Osteoblast (primary cell): ENCODE data around the gene OSBP2. TPM values are rescaled to one million over a fixed set of nuclear protein-coding genes. Genes with fewer than 3 reads are reported as not detected.

ENCODE experiments used
- DNase-seq: peaks from one replicate; pipeline ENCODE4 v3.0.0; 2011; ENCODE audit warnings: low spot score, mixed read lengths; ENCODE audit not compliant: insufficient read length; ENCODE audit errors: missing footprints
- H2AFZ ChIP-seq: 2 replicates; pipeline ENCODE4 v1.6.0; 2011; ENCODE audit warnings: mild to moderate bottlenecking, low read length
- H3K27ac ChIP-seq: 2 replicates; pipeline ENCODE4 v1.5.1; 2011; ENCODE audit warnings: mild to moderate bottlenecking, low read depth, low read length, moderate library complexity
- H3K27me3 ChIP-seq: 2 replicates; pipeline ENCODE4 v1.6.0; 2012; ENCODE audit warnings: mild to moderate bottlenecking, control low read depth, inconsistent platforms, low read length, moderate library complexity; ENCODE audit not compliant: insufficient read depth
- H3K36me3 ChIP-seq: 2 replicates; pipeline ENCODE4 v1.5.1; 2011; ENCODE audit warnings: mild to moderate bottlenecking, low read length, control low read depth, moderate library complexity; ENCODE audit not compliant: insufficient read depth
- H3K4me1 ChIP-seq: 2 replicates; pipeline ENCODE4 v1.5.1; 2011; ENCODE audit warnings: mild to moderate bottlenecking, low read length, control low read depth, moderate library complexity; ENCODE audit not compliant: insufficient read depth
- H3K4me2 ChIP-seq: 2 replicates; pipeline ENCODE4 v1.6.0; 2011; ENCODE audit warnings: mild to moderate bottlenecking, low read length; ENCODE audit not compliant: insufficient read depth
- H3K4me3 ChIP-seq: fragments of 200-600 bp; sonication (generic); 3 replicates; pipeline ENCODE4 v1.5.1; 2012; ENCODE audit warnings: mild to moderate bottlenecking, low read length, inconsistent platforms; ENCODE audit not compliant: insufficient read depth
- H3K79me2 ChIP-seq: 2 replicates; pipeline ENCODE4 v1.6.0; 2012; ENCODE audit warnings: mild to moderate bottlenecking, low read length, control low read depth, inconsistent platforms; ENCODE audit not compliant: insufficient read depth
- H3K9me3 ChIP-seq: 2 replicates; pipeline ENCODE4 v1.5.1; 2011; ENCODE audit warnings: low read depth, low read length, control low read depth
- H4K20me1 ChIP-seq: 2 replicates; pipeline ENCODE4 v1.6.0; 2012; ENCODE audit warnings: mild to moderate bottlenecking, low read length, control low read depth; ENCODE audit not compliant: insufficient read depth
- total RNA-seq: library from RNA; depleted of rRNA; stranded (reverse); fragments of >200 nt; gene quantifications from 2 replicates; pipeline ENCODE4 v1.2.3, GENCODE V29; 2012
- TF ChIP-seq, protein P1 (sequence below): IDR thresholded peaks from 2 replicates; pipeline ENCODE4 v1.5.1; 2011; ENCODE audit warnings: mild to moderate bottlenecking, low read depth, low read length, moderate library complexity; ENCODE audit errors: extremely low read depth

OSBP2 gene
- total RNA-seq, 1 donor, result 4.3 TPM

DNA sequence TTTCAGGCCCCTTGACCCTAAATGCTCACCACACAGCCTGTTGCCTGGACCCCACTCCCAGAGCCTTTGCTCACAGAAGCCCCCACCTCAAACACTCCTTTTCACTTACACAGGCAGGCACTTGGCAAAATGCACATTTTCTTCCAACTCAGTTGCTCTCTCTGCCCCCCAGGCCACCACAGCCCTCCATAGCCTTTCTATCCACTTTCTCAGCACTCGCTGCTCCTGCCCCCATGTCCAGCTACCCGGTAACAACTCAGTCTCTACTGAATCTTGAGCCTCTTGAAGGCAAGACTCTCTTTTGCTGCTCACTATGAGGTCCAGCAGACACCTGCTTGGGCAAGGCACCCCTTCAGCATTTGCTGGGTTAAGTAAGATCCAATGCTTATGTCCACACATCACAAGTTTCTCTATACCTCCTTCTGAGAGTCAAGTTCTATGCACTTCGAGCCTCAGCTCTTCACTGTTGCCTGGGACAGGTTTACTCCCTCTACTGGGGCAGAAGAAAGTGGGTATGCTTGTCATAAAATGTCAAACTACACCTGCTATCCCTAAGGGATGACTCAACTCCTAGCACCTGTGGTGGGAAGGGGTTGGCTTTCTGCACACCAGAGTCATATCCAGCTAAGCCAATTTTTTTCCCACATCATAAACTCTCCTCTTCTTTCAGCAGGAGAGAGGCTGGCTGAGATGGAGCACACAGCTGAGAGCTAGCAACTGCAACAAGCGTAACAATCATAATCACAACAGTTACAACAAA lies 237.0 kb downstream of the OSBP2 start:
- H3K9me3 ChIP-seq, result no peaks in the 10 kb centered on the region
- H2AFZ ChIP-seq, result no peak overlapping the region
- no peak for DNase-seq
- H3K79me2 ChIP-seq, result no peaks in the 10 kb centered on the region
- peaks cover 7% of the 10 kb centered on the region for H4K20me1 ChIP-seq
- H3K36me3 ChIP-seq, result peaks cover 86% of the 10 kb centered on the region
- no peak overlapping the region for H3K4me3 ChIP-seq
- TF ChIP-seq, protein P1, sequence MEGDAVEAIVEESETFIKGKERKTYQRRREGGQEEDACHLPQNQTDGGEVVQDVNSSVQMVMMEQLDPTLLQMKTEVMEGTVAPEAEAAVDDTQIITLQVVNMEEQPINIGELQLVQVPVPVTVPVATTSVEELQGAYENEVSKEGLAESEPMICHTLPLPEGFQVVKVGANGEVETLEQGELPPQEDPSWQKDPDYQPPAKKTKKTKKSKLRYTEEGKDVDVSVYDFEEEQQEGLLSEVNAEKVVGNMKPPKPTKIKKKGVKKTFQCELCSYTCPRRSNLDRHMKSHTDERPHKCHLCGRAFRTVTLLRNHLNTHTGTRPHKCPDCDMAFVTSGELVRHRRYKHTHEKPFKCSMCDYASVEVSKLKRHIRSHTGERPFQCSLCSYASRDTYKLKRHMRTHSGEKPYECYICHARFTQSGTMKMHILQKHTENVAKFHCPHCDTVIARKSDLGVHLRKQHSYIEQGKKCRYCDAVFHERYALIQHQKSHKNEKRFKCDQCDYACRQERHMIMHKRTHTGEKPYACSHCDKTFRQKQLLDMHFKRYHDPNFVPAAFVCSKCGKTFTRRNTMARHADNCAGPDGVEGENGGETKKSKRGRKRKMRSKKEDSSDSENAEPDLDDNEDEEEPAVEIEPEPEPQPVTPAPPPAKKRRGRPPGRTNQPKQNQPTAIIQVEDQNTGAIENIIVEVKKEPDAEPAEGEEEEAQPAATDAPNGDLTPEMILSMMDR, result no peak
- no peak overlapping the region for H3K27ac ChIP-seq
- H3K4me2 ChIP-seq, result no peak overlapping the region
- no peaks in the 10 kb centered on the region for H3K27me3 ChIP-seq
- no peaks in the 10 kb centered on the region for H3K4me1 ChIP-seq

DNA sequence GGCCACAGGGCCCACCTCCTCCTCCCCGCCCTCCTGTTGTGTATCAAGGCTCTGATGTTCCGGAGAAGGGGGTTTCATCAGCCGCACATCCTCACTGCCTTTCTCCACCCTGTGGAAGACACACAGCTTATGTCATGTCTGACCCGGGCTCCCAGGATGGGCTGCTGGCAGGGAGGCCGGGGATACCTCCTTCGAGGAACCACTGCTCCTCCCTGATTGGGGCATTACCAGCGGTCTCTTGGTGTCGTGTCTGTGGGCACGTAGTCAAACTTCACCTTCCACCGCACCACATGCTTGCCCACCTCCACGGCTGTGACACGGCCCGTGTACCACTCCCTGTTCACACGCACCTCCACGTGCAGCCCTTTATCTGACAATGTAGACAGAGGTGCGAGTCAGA lies 238.0 kb downstream of the OSBP2 start:
- Histone ChIP-seq H3K4me1 (no peaks in the 10 kb centered on the region), H2AFZ (no peak overlapping the region), H3K4me2 (no peak overlapping the region), H3K36me3 (peaks cover 86% of the 10 kb centered on the region), H3K27ac (no peak overlapping the region), H3K27me3 (no peaks in the 10 kb centered on the region), H3K4me3 (no peak overlapping the region), H3K9me3 (no peaks in the 10 kb centered on the region), H3K79me2 (no peaks in the 10 kb centered on the region), H4K20me1 (peaks cover 7% of the 10 kb centered on the region)
- DNase-seq, result no peak
- TF ChIP-seq, protein P1, result no peak

DNA sequence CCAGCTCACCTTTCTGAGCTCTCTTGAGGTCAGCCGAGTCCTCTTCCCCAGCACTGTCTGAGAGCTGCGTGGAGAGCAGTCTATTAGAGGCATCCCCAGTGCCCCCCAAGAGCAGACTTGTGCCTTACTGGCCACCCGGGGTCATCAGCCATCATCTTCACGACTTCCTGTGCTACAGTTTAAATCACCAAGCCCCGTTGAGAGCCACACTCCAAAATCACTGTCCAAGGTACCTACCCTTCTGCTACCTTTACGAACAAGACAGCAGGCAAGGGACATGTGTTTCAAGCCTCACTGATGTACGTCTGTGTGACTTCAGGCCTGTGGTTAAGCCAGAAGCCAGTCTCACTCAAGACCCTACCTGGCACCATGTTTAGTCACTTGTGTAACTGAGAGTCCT lies 238.8 kb downstream of the OSBP2 start:
- Histone ChIP-seq H3K27ac (no peak overlapping the region), H3K27me3 (no peaks in the 10 kb centered on the region), H3K4me3 (no peak overlapping the region), H3K79me2 (no peaks in the 10 kb centered on the region), H3K4me1 (no peaks in the 10 kb centered on the region), H4K20me1 (peaks cover 7% of the 10 kb centered on the region), H3K4me2 (no peak overlapping the region), H3K9me3 (no peaks in the 10 kb centered on the region), H2AFZ (no peak overlapping the region), H3K36me3 (peaks cover 86% of the 10 kb centered on the region)
- TF ChIP-seq, protein P1, result no peak
- DNase-seq, result no peak

DNA sequence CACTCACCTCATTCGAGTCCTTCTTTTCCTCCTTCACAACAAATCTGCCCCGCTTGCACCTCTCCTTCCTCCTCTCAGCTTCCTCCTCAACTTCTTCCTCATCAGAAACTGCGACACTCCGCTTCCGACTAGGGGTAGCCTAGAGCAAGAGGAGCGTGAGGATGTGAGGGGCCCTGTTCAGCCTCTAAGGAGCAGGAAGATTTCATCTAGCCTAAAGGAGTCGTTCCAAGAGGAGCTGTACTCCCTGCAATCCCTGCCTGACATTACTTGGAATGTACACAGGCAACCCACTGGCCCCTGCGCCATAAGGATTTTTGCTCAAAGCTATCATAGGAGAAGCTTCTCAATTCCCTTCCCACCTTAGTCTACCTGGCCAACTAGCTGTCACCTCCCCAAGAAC lies 239.4 kb downstream of the OSBP2 start:
- Histone ChIP-seq H3K4me3 (no peak overlapping the region), H3K27me3 (no peaks in the 10 kb centered on the region), H3K4me2 (no peak overlapping the region), H3K9me3 (no peaks in the 10 kb centered on the region), H4K20me1 (peaks cover 7% of the 10 kb centered on the region), H3K4me1 (no peaks in the 10 kb centered on the region), H3K79me2 (no peaks in the 10 kb centered on the region), H2AFZ (no peak overlapping the region), H3K36me3 (peaks cover 91% of the 10 kb centered on the region), H3K27ac (no peak overlapping the region)
- no peak for DNase-seq
- TF ChIP-seq, protein P1, result no peak
